Activated T-helper 1 cell treated with Interleukin-2 at 50 U/mL for 16 hours (primary cell): ENCODE data around the gene NOBOX.
"Not testable (repeated sequence)": the region's sequence is repeated elsewhere in the genome, so short reads cannot be mapped to it uniquely, and the experiment has no call there.

Experiments
- DNase-seq: peaks from one replicate; pipeline ENCODE4 v3.0.0-alpha.2; 2020; ENCODE audit warnings: low read depth

The NOBOX gene

DNA sequence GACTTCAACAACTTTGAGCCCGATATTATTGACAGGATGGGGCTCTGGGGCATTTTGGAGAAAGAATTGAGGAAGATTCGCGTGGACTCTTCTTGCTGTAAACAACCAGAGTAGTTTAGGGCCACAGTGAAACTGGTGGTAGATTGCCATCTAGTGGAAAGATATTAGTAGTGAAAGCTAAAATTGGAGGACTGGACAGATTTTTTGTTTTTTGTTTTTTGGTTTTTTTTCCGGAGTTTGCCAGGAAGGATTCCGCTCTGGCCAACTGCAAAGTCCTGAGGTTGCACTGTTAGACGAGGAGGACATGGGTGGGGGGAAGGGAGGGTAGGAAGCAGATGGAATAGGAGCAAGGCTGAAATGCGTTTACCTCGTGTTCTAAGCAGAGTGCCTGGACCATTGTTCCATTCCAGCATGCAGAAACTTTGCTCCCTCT is 11.7 kb downstream of the NOBOX start:
- DNase-seq, result no peak

DNA sequence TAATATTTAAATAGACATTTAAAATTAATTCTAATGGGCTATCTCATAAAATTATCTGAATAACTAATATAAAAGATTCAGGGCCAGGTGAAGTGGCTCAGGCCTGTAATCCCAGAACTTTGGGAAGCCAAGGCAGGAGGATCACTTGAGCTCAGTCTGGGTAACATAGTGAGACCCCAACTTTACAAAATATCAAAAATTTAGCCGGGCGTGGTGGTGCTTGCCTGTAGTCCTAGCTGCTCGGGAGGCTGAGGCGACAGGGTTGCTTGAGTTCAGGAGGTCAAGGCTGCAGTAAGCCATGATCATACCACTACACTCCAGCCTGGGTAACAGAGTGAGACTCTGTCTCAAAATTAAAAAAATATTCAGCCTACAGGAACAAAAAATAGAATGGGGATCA is 12.5 kb downstream of the NOBOX start:
- no peak for DNase-seq

DNA sequence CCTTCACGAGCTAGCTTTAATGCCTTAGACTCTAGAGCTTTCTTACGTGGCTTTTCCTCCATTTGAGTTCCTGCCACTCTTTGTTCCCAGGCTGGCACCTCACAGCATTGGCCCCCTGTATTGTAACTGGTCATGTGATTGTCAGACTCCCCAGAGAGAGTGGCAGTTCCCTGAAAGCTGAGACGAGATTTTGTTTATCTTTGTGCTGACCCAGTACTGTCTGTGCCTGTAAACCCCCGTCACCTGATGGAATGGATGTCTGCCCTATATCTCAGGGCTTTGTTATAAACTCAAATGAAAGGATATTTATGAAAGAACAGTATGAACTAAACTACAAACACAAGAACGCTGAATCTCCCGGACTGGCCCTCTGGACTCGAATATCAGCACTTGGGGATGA is 13.0 kb downstream of the NOBOX start:
- no peak for DNase-seq

DNA sequence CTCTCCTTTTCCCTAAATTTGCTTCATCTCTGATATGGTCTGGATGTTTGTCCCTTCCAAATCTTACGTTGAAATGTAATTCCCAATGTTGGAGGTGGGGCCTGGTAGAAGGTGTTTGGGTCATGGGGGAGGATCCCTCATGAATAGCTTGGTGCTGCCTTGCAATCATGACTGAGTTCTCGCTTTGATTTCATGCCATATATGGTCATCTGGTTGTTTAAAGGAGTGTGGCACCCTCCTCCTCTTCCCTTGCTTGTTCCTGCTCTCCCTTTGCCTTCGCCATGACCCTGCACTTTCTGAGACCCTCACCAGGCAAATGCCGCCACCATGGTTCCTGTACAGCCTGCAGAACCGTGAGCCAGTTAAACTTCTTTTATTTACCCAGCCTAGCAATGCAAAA is 14.5 kb downstream of the NOBOX start:
- no peak for DNase-seq

DNA sequence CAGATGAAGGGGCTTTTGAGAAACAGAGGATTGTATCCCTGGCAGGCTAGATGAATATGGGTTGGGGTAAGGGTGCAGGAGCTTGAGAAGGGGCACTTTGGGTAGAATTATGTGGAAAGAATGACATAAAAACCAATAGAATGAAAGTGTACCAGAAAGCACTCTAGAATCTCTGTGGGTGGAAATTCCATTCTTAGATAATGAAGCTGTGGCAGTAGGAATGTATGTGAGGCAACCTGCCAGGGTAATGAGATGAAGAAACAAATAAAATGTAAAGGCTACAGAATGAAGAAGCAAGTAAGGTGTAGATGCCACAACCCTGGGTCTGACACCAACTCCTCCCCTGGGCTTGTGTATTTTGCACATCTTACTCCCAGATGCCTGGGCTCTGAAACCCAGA is 16.8 kb downstream of the NOBOX start:
- DNase-seq, result no peak

DNA sequence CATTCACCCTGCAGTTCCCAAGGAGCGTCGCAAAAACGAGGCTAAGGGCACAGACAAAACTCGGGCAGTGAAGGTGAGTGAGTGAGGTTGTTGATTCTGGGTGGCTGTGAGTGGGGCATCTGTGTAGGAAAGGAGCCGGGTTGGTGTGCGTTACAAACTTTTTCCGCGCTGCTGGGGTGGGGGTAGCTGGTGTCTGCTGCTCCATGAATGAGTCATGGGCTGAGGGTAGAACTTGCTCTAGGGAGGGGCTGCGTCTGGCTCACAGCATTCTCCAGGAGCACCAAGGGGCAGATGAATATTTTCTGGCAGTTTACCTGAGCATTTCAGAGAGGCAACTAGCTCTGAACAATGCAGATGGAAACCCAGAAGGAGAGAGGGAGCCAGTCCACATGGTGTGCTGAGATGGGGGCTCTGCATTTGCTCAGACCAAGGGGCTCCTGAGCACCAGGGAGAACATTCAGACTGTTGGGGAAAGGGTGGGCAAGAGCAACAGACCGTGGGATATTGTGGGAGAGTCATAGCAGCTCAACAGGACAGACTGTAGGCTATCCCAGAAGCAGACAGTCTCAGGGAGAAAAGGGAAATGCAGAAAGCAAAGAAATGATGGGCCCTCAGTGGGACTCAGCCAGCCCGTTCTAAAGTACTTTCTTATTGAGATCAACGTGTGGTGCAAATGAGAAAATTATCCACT is 18.8 kb downstream of the NOBOX start:
- no peak for DNase-seq

DNA sequence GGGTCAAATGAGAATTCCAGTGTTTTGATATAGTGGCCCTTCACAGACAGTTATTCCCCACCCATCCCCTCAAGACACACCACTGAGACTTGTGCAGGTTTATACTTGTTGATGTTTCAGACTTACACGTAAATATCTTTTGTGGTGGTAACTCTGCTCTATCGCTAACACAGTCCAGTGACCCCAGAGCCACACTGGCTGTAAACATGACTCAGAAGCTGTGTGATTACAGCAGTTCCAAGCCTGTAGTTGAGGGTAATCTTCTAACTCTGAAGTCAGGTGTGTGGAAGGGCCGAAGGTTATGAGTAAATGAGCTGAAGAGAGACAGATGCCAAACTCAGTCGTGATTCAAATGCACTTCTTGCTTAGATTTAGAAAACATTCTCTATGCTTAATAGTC is 19.4 kb downstream of the NOBOX start:
- no peak for DNase-seq

DNA sequence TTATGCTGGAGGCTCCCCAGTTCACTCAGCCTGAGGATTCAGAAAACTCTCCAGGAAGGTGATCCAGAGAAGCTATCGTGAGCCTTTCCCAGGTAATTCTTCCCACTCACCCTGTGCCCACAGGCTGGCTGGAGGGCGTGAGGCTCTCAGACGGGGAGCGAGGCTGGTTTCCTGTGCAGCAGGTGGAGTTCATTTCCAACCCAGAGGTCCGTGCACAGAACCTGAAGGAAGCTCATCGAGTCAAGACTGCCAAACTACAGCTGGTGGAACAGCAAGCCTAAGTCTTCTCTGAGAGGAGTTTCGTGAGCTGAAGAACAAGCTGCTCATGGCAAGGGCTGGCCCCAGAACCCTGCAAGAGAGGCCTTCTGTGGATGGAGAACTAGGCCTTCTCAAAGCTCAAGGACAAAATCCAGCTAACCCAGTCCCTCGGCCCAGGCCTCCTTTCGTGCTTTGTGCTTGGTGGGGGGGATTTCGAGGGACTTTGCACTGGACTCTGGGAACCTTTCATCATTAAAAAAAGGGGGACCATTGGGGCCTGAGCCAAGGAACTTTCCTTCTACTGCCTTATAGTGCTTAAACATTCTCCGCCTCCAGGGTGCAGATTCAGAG is 23.6 kb downstream of the NOBOX start:
- no peak for DNase-seq

DNA sequence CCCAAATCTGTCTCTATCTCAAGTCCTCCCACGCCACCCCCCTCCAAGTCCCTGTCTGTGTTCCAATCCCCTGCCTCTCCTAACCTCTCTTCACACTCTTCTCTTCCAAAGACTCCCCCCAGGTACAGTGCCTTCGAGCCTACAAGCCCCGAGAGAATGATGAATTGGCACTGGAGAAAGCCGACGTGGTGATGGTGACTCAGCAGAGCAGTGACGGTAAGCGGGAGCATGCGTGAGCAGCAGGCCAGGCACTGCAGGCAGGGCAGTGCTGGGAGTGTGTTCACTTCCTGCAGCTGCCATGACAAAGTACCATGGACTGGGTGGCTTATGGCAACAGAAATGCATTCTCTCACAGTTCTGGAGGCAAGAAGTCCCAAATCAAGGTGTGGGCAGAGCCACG is 24.8 kb downstream of the NOBOX start:
- DNase-seq, result no peak

DNA sequence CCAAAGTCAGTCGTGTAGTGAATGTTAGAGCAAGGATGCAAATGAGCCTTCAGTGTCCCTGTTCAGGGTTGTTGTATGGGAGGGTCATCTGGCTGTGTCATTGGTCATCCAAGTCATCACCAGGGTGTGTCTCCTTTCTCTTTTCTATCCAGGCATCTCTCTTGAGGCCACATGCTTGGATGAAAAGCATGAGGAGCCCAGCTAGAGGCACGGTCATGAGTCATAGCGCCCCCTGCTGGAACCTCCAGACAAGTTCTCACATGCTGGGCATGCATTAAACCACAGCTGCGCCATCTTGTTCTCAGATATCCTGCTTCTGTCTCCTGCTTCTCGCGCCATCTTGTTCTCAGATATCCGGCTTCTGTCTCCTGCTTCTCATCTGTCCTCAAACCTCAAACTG is 34.3 kb downstream of the NOBOX start:
- not testable (repeated sequence) for DNase-seq

DNA sequence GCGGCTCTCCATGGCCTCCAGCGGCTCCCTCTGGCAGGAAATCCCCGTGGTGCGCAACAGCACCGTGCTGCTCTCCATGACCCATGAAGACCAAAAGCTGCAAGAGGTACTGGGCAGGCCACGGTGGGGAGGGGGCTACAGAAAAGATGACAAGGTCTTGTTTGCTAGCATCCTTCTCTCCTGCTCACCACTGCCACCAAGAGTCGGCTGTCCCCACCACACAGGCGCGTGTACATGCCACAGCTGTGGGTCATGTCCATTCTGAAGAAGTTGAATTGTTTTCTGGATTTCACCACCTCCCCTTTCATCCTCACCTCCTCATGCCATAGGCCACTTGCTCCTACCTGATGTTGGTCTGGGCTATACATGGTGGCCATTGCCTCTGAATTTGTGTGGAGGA is 36.2 kb downstream of the NOBOX start:
- DNase-seq, result not testable (repeated sequence)

DNA sequence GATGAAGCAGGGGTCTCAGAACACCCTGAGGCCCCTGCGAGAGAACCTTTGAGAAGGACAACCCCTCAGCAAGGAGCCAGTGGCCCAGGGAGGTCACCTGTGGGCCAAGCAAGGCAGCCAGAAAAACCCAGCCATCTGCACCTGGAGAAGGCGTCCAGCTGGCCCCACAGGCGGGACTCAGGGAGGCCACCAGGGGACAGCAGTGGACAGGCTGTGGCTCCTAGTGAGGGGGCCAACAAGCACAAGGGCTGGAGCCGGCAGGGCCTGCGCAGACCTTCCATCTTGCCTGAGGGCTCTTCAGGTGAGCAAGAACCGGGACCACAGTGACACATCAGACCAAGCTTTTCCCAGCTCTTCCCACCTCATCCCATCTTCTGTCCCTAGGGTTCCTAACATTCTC is 38.0 kb downstream of the NOBOX start:
- not testable (repeated sequence) for DNase-seq

DNA sequence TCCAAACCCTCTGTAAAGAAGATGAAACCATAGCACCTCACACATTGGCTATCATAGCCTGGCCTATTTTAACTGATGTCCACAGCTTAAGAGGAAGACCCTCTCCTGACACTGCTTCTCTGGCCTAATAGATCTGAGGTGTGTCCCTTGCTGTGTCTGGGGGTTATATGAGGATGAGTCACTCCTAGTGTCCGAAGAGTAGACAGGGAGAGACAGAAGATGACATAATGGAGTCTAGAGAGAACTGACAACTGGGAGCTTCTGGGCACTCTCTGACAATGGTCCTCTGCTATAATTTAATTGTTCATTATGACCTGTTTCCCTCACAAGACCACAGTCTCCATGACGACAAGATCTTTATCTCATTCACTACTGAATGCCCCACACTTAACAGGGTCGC is 41.4 kb downstream of the NOBOX start:
- DNase-seq, result not testable (repeated sequence)

DNA sequence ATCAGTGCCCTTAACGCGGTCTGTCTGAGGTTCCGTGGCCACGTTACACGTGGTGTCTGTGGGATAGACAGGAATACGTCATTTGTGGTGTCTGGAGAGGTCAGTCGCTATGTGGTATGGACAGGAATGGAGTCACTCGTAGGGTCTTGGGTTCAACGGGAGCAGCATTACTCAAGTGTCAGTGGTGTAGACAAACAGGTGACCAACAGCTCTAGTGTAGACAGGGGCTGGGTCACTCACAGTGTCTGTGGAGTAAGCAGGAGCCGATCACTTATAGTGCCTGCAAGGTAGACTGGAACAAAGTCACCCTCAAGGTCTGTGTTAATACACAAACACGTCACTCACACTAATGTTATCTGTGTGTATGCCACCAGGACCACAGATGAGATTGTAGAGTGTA is 46.6 kb downstream of the NOBOX start:
- not testable (repeated sequence) for DNase-seq

DNA sequence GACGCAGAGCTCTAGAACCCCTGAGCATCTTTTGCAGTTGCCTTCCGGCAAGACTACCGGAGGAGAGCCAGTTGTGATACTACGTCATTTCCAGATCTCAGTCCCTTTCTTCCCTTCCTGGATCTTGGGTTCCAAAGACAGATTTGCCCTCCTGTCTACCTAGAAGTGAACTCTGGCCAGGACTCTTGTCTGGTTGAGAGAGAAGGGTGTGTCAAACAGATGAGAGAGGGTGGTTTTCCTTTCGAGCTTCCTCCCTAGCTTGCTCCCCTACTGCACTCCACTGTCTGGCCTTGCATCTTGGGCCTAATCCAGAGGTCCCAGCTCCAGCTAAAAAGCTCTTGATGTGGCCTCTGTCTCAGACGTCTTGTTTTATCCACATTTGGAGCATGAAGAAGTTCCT is 47.3 kb downstream of the NOBOX start:
- not testable (repeated sequence) for DNase-seq

DNA sequence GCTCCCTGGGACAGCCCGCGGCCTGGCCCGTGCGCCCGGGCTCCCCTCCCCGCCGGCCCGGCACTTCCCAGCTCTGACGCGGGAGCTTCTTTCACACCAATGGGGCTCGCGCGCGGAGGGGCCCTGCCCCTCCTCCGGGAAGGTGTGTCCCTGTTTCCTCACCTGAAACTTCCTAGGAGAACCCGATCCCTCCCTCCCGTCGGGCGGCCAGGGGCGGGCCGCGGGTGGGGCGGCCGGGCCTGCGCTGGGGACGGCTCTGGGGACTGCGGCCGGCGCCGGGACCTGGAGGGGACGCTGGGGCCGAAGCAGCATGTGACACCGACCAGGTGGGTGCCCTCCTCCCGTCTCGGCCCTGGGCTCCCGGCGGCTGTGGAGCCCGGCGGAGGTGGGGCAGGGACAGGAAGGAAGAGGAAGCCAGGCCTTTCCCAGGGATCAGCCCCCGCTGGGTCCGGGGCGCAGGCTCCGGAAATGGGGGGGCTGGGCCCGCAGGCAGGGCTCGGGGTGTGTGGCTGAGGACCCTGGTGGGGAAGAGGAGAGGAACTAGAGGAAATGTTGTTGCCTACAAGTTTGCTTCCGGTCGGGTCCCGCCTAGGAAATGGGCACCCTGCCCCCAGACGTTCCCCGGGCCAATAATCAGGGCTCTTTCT is 48.2 kb downstream of the NOBOX start, which contains the start of gene ARHGEF5:
Gene ARHGEF5, plus strand, starts transcription at position 227 of the 647 bp plus-strand sequence. CDS start 7,268 bp downstream, outside the sequence.
- not testable (repeated sequence) for DNase-seq

DNA sequence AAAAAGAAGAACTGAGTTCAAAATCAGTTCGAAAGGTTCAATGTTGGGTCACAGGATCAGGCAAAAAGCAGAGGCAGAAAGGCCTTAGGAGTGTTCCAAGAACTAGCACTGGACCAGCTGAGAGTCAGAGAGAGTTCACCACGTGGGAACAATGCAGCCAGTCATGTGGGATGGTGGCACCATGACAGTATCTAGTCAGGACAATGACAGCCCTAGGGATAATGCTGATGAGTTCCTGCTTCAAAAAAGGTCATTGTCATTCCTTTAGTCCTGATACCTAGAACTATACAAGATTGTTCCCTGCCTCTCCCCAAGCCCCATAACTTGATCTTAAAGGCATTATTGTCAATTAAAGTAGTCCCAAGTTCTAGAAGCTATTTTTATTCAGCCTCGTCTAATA is 51.8 kb downstream of the NOBOX start:
- DNase-seq, result not testable (repeated sequence)

DNA sequence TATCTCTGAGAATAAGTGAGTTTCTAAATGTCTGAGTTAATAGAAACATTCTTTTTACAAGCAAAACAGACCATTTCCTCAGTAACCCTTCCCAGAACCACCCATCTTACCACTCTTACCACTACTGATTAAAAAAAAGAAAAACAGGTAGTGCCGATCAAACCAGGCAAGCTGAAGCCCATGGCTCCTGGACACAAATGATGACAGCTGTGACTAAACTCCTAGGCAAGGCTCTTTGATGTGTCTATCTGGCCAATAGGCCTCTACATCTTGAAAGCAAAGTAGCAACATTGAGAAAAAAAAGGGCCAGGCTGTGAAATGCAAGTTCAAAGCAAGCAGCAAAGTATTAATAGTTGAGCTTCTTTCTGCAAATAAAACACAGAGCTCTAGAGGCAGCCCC is 54.9 kb downstream of the NOBOX start:
- not testable (repeated sequence) for DNase-seq
